H9 (cell line): ENCODE data around the gene RARA. TPM values are rescaled to one million over a fixed set of nuclear protein-coding genes. Genes with fewer than 3 reads are reported as not detected.
A peak's percentile ranks its signal among the peaks of the same experiment; 100 is the strongest.

Experiments
- DNase-seq: peaks from one replicate; pipeline ENCODE4 v3.0.0-alpha.2; 2017
- H2AFZ ChIP-seq: one replicate; pipeline ENCODE4 v1.6.1; 2013; ENCODE audit warnings: mild to moderate bottlenecking, low read length, control low read depth, moderate library complexity
- H2AK5ac ChIP-seq: 2 replicates; pipeline ENCODE4 v1.6.1; 2013; ENCODE audit warnings: low read length, control low read depth, mixed read lengths; ENCODE audit not compliant: insufficient read length
- H2BK120ac ChIP-seq: one replicate; pipeline ENCODE4 v1.6.1; 2013; ENCODE audit warnings: low read depth, mild to moderate bottlenecking, low read length, control low read depth, inconsistent platforms; ENCODE audit not compliant: poor library complexity, severe bottlenecking
- H2BK12ac ChIP-seq: 2 replicates; pipeline ENCODE4 v1.6.1; 2013; ENCODE audit warnings: low read length, control low read depth, mixed read lengths, low read depth; ENCODE audit not compliant: insufficient read length
- H2BK15ac ChIP-seq: 2 replicates; pipeline ENCODE4 v1.6.1; 2013; ENCODE audit warnings: low read depth, low read length, control low read depth
- H2BK20ac ChIP-seq: one replicate; pipeline ENCODE4 v1.6.1; 2013; ENCODE audit warnings: low read depth, mild to moderate bottlenecking, low read length, control low read depth, inconsistent platforms; ENCODE audit not compliant: poor library complexity, severe bottlenecking
- H2BK5ac ChIP-seq: 2 replicates; pipeline ENCODE4 v1.6.1; 2013; ENCODE audit warnings: low read length, control low read depth, mixed read lengths; ENCODE audit not compliant: insufficient read length
- H3K14ac ChIP-seq: 2 replicates; pipeline ENCODE4 v1.6.1; 2013; ENCODE audit warnings: low read length, control low read depth; ENCODE audit not compliant: insufficient read depth
- H3K18ac ChIP-seq: 2 replicates; pipeline ENCODE4 v1.6.1; 2013; ENCODE audit warnings: low read depth, mild to moderate bottlenecking, mixed read lengths, low read length, control low read depth; ENCODE audit not compliant: insufficient read length
- H3K23ac ChIP-seq: 2 replicates; pipeline ENCODE4 v1.6.1; 2013; ENCODE audit warnings: low read length, control low read depth, mixed read lengths, low read depth; ENCODE audit not compliant: insufficient read length
- H3K23me2 ChIP-seq: 2 replicates; pipeline ENCODE4 v1.6.1; 2013; ENCODE audit warnings: low read depth, mild to moderate bottlenecking, mixed read lengths, low read length, control low read depth; ENCODE audit not compliant: insufficient read length, poor library complexity, severe bottlenecking
- H3K27ac ChIP-seq: 2 replicates; pipeline ENCODE4 v1.5.1; 2013; ENCODE audit warnings: low read length, control low read depth, mixed read lengths, low read depth; ENCODE audit not compliant: insufficient read length
- H3K27me3 ChIP-seq: 2 replicates; pipeline ENCODE4 v1.6.1; 2013; ENCODE audit warnings: low read length, control low read depth, inconsistent platforms; ENCODE audit not compliant: insufficient read depth
- H3K4ac ChIP-seq: 2 replicates; pipeline ENCODE4 v1.6.1; 2013; ENCODE audit warnings: low read depth, mild to moderate bottlenecking, control low read depth, inconsistent platforms, low read length, moderate library complexity
- H3K4me1 ChIP-seq: 2 replicates; pipeline ENCODE4 v1.6.1; 2013; ENCODE audit warnings: low read length, control low read depth, inconsistent platforms; ENCODE audit not compliant: insufficient read depth
- H3K4me2 ChIP-seq: 2 replicates; pipeline ENCODE4 v1.6.1; 2013; ENCODE audit warnings: low read length, control low read depth, mixed read lengths; ENCODE audit not compliant: insufficient read length, insufficient read depth
- H3K56ac ChIP-seq: 2 replicates; pipeline ENCODE4 v1.6.1; 2013; ENCODE audit warnings: low read depth, mild to moderate bottlenecking, mixed read lengths, low read length, control low read depth; ENCODE audit not compliant: insufficient read length
- H3K79me1 ChIP-seq: 2 replicates; pipeline ENCODE4 v1.6.1; 2013; ENCODE audit warnings: low read depth, mild to moderate bottlenecking, moderate library complexity, low read length, control low read depth, inconsistent platforms; ENCODE audit not compliant: insufficient read depth, poor library complexity, severe bottlenecking
- H3K79me2 ChIP-seq: 2 replicates; pipeline ENCODE4 v1.6.1; 2013; ENCODE audit warnings: low read length, control low read depth, inconsistent platforms; ENCODE audit not compliant: insufficient read depth
- H3K9ac ChIP-seq: 2 replicates; pipeline ENCODE4 v1.6.1; 2013; ENCODE audit warnings: low read length, control low read depth, mixed read lengths; ENCODE audit not compliant: insufficient read length; ENCODE audit errors: extremely low read depth
- H3K9me3 ChIP-seq: one replicate; pipeline ENCODE4 v1.6.1; 2013; ENCODE audit warnings: low read depth, low read length, inconsistent platforms; ENCODE audit not compliant: control insufficient read depth
- H3T11ph ChIP-seq: one replicate; pipeline ENCODE4 v1.6.1; 2013; ENCODE audit warnings: mild to moderate bottlenecking, low read length, control low read depth, inconsistent platforms
- H4K20me1 ChIP-seq: one replicate; pipeline ENCODE4 v1.6.1; 2013; ENCODE audit not compliant: control insufficient read depth, insufficient read length, insufficient read depth
- H4K5ac ChIP-seq: 2 replicates; pipeline ENCODE4 v1.6.1; 2013; ENCODE audit warnings: low read depth, mild to moderate bottlenecking, mixed read lengths, low read length, control low read depth; ENCODE audit not compliant: insufficient read length
- H4K8ac ChIP-seq: replicated peaks from 2 replicates; pipeline ENCODE4 v1.6.1; 2013; ENCODE audit warnings: low read length, control low read depth, mixed read lengths, low read depth; ENCODE audit not compliant: insufficient read length
- H4K91ac ChIP-seq: 2 replicates; pipeline ENCODE4 v1.6.1; 2013; ENCODE audit warnings: low read depth, mild to moderate bottlenecking, moderate library complexity, mixed read lengths, low read length, control low read depth; ENCODE audit not compliant: insufficient read length
- H3K27ac Mint-ChIP-seq, 3 experiments: 2 replicates in 2 of 3; 3 replicates in 1 of 3; pipeline ENCODE4 v1.8.0; 2020 to 2021; ENCODE audit warnings: mixed read lengths in 3 of 3, mild to moderate bottlenecking in 1 of 3, moderate library complexity in 1 of 3
- H3K27me3 Mint-ChIP-seq: 2 replicates; pipeline ENCODE4 v1.8.0; 2021; ENCODE audit warnings: low read depth, mild to moderate bottlenecking, moderate library complexity, mixed read lengths
- H3K36me3 Mint-ChIP-seq, 3 experiments: 2 replicates in 2 of 3; 3 replicates in 1 of 3; pipeline ENCODE4 v1.8.0; 2020 to 2021; ENCODE audit warnings: low read depth in 3 of 3, mixed read lengths in 3 of 3; ENCODE audit not compliant: insufficient read depth in 1 of 3
- H3K4me1 Mint-ChIP-seq, 2 experiments: 2 replicates each; pipeline ENCODE4 v1.8.0; 2020; ENCODE audit warnings: mixed read lengths in 2 of 2
- H3K4me3 Mint-ChIP-seq, 2 experiments: 2 replicates in 1 of 2; 3 replicates in 1 of 2; pipeline ENCODE4 v1.8.0; 2020 to 2021; ENCODE audit warnings: mild to moderate bottlenecking in 2 of 2, mixed read lengths in 2 of 2, moderate library complexity in 1 of 2
- H3K9me3 Mint-ChIP-seq, 2 experiments: 2 replicates in 1 of 2; 3 replicates in 1 of 2; pipeline ENCODE4 v1.8.0; 2020; ENCODE audit warnings: mild to moderate bottlenecking in 2 of 2, mixed read lengths in 2 of 2, moderate library complexity in 1 of 2
- CTCF ChIP-seq: fragments of 200-600 bp; sonication (generic); conservative IDR thresholded peaks from 3 replicates; pipeline ENCODE4 v1.8.0; 2021; ENCODE audit warnings: antibody characterized with exemption, mild to moderate bottlenecking
- WGBS: extraction: QIAGEN DNeasy Blood & Tissue Kit; methylation state at CpG from one replicate; pipeline ENCODE4 v1.1.7; 2013; ENCODE audit warnings: missing lambda C conversion rate, low lambda C conversion rate, mixed read lengths; ENCODE audit not compliant: insufficient read length; ENCODE audit errors: extremely low coverage; 5-methylcytosine and 5-hydroxymethylcytosine counted together
- total RNA-seq: library from RNA; stranded (reverse); gene quantifications from 2 replicates; pipeline ENCODE4 v1.2.1, GENCODE V29; 2021

The RARA gene
- total RNA-seq, 1 experiment from 2014 or later = 17.6 TPM

GRCh38 chr17:40287159-40287493, 21.9 kb upstream of the RARA start:
- Mint-ChIP-seq H3K4me3 (peak overlapping the region; percentile 41 to 99; a peak in 4 of 5 replicates), H3K27ac (peak overlapping the region in 2 of 3 experiments; percentile 70 to 81; a peak in 2 of 7 replicates), H3K4me1 (peaks cover 19 to 30% of the 10 kb centered on the region in 2 experiments), H3K36me3 (peaks cover 29 to 43% (median 42%) of the 10 kb centered on the region in 3 experiments), H3K27me3 (no peaks in the 10 kb centered on the region; the same call in 1 of the 2 replicates), H3K9me3 (peaks cover 3 to 6% of the 10 kb centered on the region in 2 experiments; a peak in 4 of 5 replicates)
- no peak overlapping the region for H3K14ac ChIP-seq
- H3T11ph ChIP-seq = no peak overlapping the region
- no peak overlapping the region for H2BK20ac ChIP-seq
- H3K4me1 ChIP-seq = no peaks in the 10 kb centered on the region; the same call in 1 of the 2 replicates
- no peak overlapping the region for H3K56ac ChIP-seq
- no peak overlapping the region for H2BK120ac ChIP-seq
- H2AFZ ChIP-seq = no peak overlapping the region
- no peak overlapping the region for H3K4ac ChIP-seq
- H2AK5ac ChIP-seq = no peak overlapping the region
- H3K27me3 ChIP-seq = no peaks in the 10 kb centered on the region
- no peak overlapping the region for H2BK15ac ChIP-seq
- H4K8ac ChIP-seq = no peak overlapping the region
- peaks cover 3% of the 10 kb centered on the region for H3K79me1 ChIP-seq
- no peak overlapping the region for H2BK5ac ChIP-seq
- peak overlapping the region; percentile 19 for H3K4me2 ChIP-seq
- H4K5ac ChIP-seq = no peak overlapping the region
- TF ChIP-seq CTCF = no peak
- no peaks in the 10 kb centered on the region for H3K9me3 ChIP-seq
- no peaks in the 10 kb centered on the region for H4K20me1 ChIP-seq
- no peak for DNase-seq
- no peak overlapping the region for H3K27ac ChIP-seq
- no peak overlapping the region for H3K9ac ChIP-seq
- no peak overlapping the region for H3K23ac ChIP-seq
- no peak overlapping the region for H2BK12ac ChIP-seq
- no peak overlapping the region for H4K91ac ChIP-seq
- peaks cover 16% of the 10 kb centered on the region; the same call in 1 of the 2 replicates for H3K79me2 ChIP-seq
- H3K23me2 ChIP-seq = no peaks in the 10 kb centered on the region
- no peak overlapping the region for H3K18ac ChIP-seq
- no CpG with 5 or more reads among the region's 4 CpGs for WGBS
